OCI-LY3 (cell line): Measurements from ENCODE around the gene C1orf87.

ENCODE experiments used
- H2AFZ ChIP-seq: fragments of 200-600, 300-600 bp; shearing (Covaris generic); 2 replicates; pipeline ENCODE4 v1.6.0; 2014; ENCODE audit warnings: antibody characterized with exemption, low read depth, low read length
- H3K27ac ChIP-seq: fragments of 200-600, 300-600 bp; sonication (generic); 2 replicates; pipeline ENCODE4 v1.5.1; 2014; ENCODE audit warnings: mild to moderate bottlenecking, low read length, moderate library complexity, mixed read lengths
- H3K27me3 ChIP-seq: fragments of 200-600, 300-600 bp; sonication (generic); 2 replicates; pipeline ENCODE4 v1.6.1; 2014; ENCODE audit warnings: low read depth, low read length, mixed read lengths
- H3K36me3 ChIP-seq: fragments of 200-600, 300-600 bp; sonication (generic); replicated peaks from 2 replicates; pipeline ENCODE3; 2014; ENCODE audit warnings: low read depth, low read length, mixed read lengths
- H3K4me1 ChIP-seq: fragments of 300-600, 200-600 bp; sonication (generic); 2 replicates; pipeline ENCODE4 v1.6.1; 2014; ENCODE audit warnings: low read length, mixed read lengths
- H3K4me2 ChIP-seq: fragments of 200-600, 300-600 bp; sonication (generic); 2 replicates; pipeline ENCODE4 v1.6.1; 2014; ENCODE audit warnings: low read length, mixed read lengths
- H3K4me3 ChIP-seq: fragments of 300-600, 200-600 bp; sonication (generic); 2 replicates; pipeline ENCODE4 v1.5.1; 2014; ENCODE audit warnings: antibody characterized with exemption, mild to moderate bottlenecking, low read length, moderate library complexity
- H3K79me2 ChIP-seq: fragments of 300-600, 200-600 bp; shearing (Covaris generic); 2 replicates; pipeline ENCODE4 v1.6.1; 2014; ENCODE audit warnings: mild to moderate bottlenecking, low read length, mixed read lengths
- H3K9ac ChIP-seq: fragments of 300-600, 200-600 bp; shearing (Covaris generic); 2 replicates; pipeline ENCODE4 v1.6.0; 2014; ENCODE audit warnings: mild to moderate bottlenecking, low read length, moderate library complexity
- H3K9me3 ChIP-seq: fragments of 200-600, 300-600 bp; shearing (Covaris generic); 2 replicates; pipeline ENCODE4 v1.6.1; 2014; ENCODE audit warnings: low read length, mixed read lengths; ENCODE audit not compliant: insufficient read depth
- H4K20me1 ChIP-seq: fragments of 200-600, 300-600 bp; sonication (generic); 2 replicates; pipeline ENCODE4 v1.6.1; 2016; ENCODE audit warnings: low read length, mixed read lengths; ENCODE audit not compliant: insufficient read depth
- CTCF ChIP-seq: fragments of 200-600, 300-600 bp; sonication (generic); IDR thresholded peaks from 2 replicates; pipeline ENCODE4 v1.5.1; 2014; ENCODE audit warnings: antibody characterized with exemption, low read length, low read depth
- EZH2phosphoT487 ChIP-seq: fragments of 200-600 bp; shearing (Covaris generic); IDR thresholded peaks from 2 replicates; pipeline ENCODE4 v1.6.1; 2018; ENCODE audit warnings: antibody characterized with exemption, mixed run types, low read depth

The C1orf87 gene

GRCh38 chr1:60044881-60045280 is 28.7 kb downstream of the C1orf87 start:
- H3K4me1 ChIP-seq: no peaks in the 10 kb centered on the region
- H4K20me1 ChIP-seq: no peaks in the 10 kb centered on the region
- no peak overlapping the region for H3K4me2 ChIP-seq
- no peaks in the 10 kb centered on the region for H3K27me3 ChIP-seq
- no peak for TF ChIP-seq EZH2phosphoT487
- no peak for TF ChIP-seq CTCF
- H3K36me3 ChIP-seq: no peaks in the 10 kb centered on the region
- no peak overlapping the region for H2AFZ ChIP-seq
- no peak overlapping the region for H3K4me3 ChIP-seq
- H3K9me3 ChIP-seq: no peaks in the 10 kb centered on the region
- H3K9ac ChIP-seq: no peak overlapping the region
- no peak overlapping the region for H3K27ac ChIP-seq
- no peaks in the 10 kb centered on the region for H3K79me2 ChIP-seq

GRCh38 chr1:60041783-60042182 is 31.8 kb downstream of the C1orf87 start:
- Histone ChIP-seq H3K36me3 (no peaks in the 10 kb centered on the region), H3K79me2 (no peaks in the 10 kb centered on the region), H3K9ac (no peak overlapping the region), H3K4me3 (no peak overlapping the region), H3K4me1 (no peaks in the 10 kb centered on the region), H3K9me3 (no peaks in the 10 kb centered on the region), H4K20me1 (no peaks in the 10 kb centered on the region), H3K27ac (no peak overlapping the region), H3K4me2 (no peak overlapping the region), H2AFZ (no peak overlapping the region), H3K27me3 (no peaks in the 10 kb centered on the region)
- TF ChIP-seq EZH2phosphoT487: no peak
- no peak for TF ChIP-seq CTCF

- Histone ChIP-seq H3K79me2 (no peaks in the 10 kb centered on the region), H2AFZ (no peak overlapping the region), H3K9me3 (no peaks in the 10 kb centered on the region), H4K20me1 (no peaks in the 10 kb centered on the region), H3K9ac (no peak overlapping the region), H3K4me3 (no peak overlapping the region), H3K4me1 (peaks cover 15% of the 10 kb centered on the region), H3K4me2 (no peak overlapping the region), H3K27me3 (no peaks in the 10 kb centered on the region), H3K27ac (no peak overlapping the region), H3K36me3 (no peaks in the 10 kb centered on the region)
- TF ChIP-seq CTCF: no peak
- TF ChIP-seq EZH2phosphoT487: no peak
Observed at GRCh38 chr1:60037669-60038068, 35.9 kb downstream of the C1orf87 start.

GRCh38 chr1:60036856-60037460 is 36.6 kb downstream of the C1orf87 start:
- Histone ChIP-seq H3K36me3 (no peaks in the 10 kb centered on the region), H3K79me2 (no peaks in the 10 kb centered on the region), H3K27me3 (no peaks in the 10 kb centered on the region), H3K9me3 (no peaks in the 10 kb centered on the region), H4K20me1 (no peaks in the 10 kb centered on the region), H3K27ac (no peak overlapping the region), H2AFZ (no peak overlapping the region), H3K4me3 (no peak overlapping the region), H3K9ac (no peak overlapping the region), H3K4me1 (peaks cover 15% of the 10 kb centered on the region), H3K4me2 (no peak overlapping the region)
- TF ChIP-seq CTCF (no peak), EZH2phosphoT487 (no peak)
